ENCODE measurements around the gene TACC3. TPM values are rescaled to one million over a fixed set of nuclear protein-coding genes. Genes with fewer than 3 reads are reported as not detected.
A peak's percentile ranks its signal among the peaks of the same experiment; 100 is the strongest.

The TACC3 gene
- total and polyA plus RNA-seq, 12 donors, result 5.5 to 26.5 (median 11.4) TPM

DNA sequence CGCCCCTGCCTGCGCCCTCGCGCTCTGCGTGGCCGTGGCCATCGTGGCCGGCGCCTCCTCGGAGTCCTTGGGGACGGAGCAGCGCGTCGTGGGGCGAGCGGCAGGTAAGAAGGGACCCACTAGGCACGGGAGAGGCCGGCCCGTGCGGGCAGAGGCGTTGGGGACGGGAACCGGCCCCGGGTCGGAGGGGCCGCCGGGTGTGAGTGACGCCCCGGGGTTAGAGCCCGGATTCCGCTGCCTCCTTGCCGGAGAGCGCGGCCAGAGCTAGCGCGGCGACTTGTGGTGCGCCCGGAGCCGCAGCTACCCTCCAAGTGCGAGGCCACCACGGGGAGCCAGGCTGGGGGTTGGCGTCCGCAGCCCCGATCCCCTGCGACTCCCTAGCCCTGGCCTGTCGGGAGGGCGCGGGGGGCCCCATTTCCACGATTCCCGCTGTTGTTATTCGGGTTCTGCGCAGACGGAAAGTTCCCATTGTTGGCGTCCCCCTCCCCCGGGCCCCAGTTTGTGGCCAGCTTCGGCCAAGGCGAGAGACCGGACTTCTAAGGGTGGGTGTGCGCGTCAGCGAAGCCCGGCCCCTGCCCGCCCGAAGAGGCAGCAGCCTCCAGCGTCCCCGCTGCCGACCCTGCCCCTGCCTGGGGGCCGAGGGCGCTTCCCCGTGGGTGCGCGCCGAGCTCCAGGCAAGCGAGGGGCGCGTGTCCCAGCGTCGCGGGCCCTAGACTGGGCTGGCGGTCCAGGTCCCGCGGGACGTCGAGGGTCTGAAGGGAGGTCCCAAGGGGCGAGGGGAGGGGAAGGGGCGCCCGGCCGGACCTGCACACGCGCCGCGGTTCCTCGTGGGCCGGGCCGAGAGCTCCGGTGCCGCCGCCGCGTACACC is 72.9 kb downstream of the TACC3 start:
- intact Hi-C loops (cut with DNase I), result no loop called here
- H3K4me1 ChIP-seq (replicated peaks in 1 of 2), result peaks cover 13 to 16% of the 10 kb centered on the region in 2 donors
- no peak for DNase-seq
- peaks cover 33% of the 10 kb centered on the region for H3K27me3 ChIP-seq
- H3K9me3 ChIP-seq (replicated peaks in 1 of 3), result no peaks in the 10 kb centered on the region
- TF ChIP-seq, protein P1, sequence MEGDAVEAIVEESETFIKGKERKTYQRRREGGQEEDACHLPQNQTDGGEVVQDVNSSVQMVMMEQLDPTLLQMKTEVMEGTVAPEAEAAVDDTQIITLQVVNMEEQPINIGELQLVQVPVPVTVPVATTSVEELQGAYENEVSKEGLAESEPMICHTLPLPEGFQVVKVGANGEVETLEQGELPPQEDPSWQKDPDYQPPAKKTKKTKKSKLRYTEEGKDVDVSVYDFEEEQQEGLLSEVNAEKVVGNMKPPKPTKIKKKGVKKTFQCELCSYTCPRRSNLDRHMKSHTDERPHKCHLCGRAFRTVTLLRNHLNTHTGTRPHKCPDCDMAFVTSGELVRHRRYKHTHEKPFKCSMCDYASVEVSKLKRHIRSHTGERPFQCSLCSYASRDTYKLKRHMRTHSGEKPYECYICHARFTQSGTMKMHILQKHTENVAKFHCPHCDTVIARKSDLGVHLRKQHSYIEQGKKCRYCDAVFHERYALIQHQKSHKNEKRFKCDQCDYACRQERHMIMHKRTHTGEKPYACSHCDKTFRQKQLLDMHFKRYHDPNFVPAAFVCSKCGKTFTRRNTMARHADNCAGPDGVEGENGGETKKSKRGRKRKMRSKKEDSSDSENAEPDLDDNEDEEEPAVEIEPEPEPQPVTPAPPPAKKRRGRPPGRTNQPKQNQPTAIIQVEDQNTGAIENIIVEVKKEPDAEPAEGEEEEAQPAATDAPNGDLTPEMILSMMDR (IDR thresholded peaks at IDR 0.05), result no peak
- TF ChIP-seq POLR2A (IDR thresholded peaks at IDR 0.05), result no peak
- H3K4me3 ChIP-seq, result peak overlapping the region in 1 of 4 donors; percentile 65
- no peaks in the 10 kb centered on the region for H3K36me3 ChIP-seq (replicated peaks in 1 of 2)
- WGBS, 4 donors, result 2% methylated on average over 15 to 101 of the region's 101 CpGs
- H3K27ac ChIP-seq, result no peak overlapping the region

Small RNA genes lying within 50 kb of the gene (small RNA-seq; reads per million reads assigned to genes)
- 0 reads per million in 2 donors for gene RF00019

Other genes with a start within 250 kb of the TACC3 start
- gene FAM53A, start 37.2 kb upstream of the TACC3 start, total RNA-seq, result 1 to 10 TPM in 6 of 9 donors, under 1 TPM in 3; 0.56 to 6.2 (median 1.1) TPM
- 1 to 10 TPM in 2 of 3 donors, under 1 TPM in 1; 0.44 to 2.2 (median 2.2) TPM for gene FAM53A, start 37.2 kb upstream of the TACC3 start, polyA plus RNA-seq
- 10 to 100 TPM; 29.2 to 58.0 (median 41.0) TPM for gene SLBP, start 9.2 kb upstream of the TACC3 start, total RNA-seq
- gene SLBP, start 9.2 kb upstream of the TACC3 start, polyA plus RNA-seq, result 10 to 100 TPM; 19.0 to 81.0 (median 24.6) TPM
- gene TMEM129, start 198 bp upstream of the TACC3 start, total RNA-seq, result 100 to 1,000 TPM in 1 of 9 donors, 10 to 100 TPM in 8; 28.0 to 119 (median 57.6) TPM
- 10 to 100 TPM; 14.9 to 45.0 (median 43.5) TPM for gene TMEM129, start 198 bp upstream of the TACC3 start, polyA plus RNA-seq
- 1 to 10 TPM in 6 of 9 donors, under 1 TPM in 3; 0.22 to 4.4 (median 1.7) TPM for gene FGFR3, start 71.8 kb downstream of the TACC3 start, total RNA-seq
- 1 to 10 TPM in 2 of 3 donors, under 1 TPM in 1; 0.11 to 4.7 (median 2.1) TPM for gene FGFR3, start 71.8 kb downstream of the TACC3 start, polyA plus RNA-seq
- gene LETM1, start 134.6 kb downstream of the TACC3 start, total RNA-seq, result 100 to 1,000 TPM in 1 of 9 donors, 10 to 100 TPM in 8; 20.7 to 117 (median 39.9) TPM
- gene LETM1, start 134.6 kb downstream of the TACC3 start, polyA plus RNA-seq, result 10 to 100 TPM; 20.8 to 36.0 (median 21.3) TPM
- 100 to 1,000 TPM in 1 of 9 donors, 10 to 100 TPM in 8; 19.5 to 187 (median 27.8) TPM for gene NSD2, start 149.9 kb downstream of the TACC3 start, total RNA-seq
- gene NSD2, start 149.9 kb downstream of the TACC3 start, polyA plus RNA-seq, result 10 to 100 TPM; 11.1 to 21.1 (median 17.6) TPM

All from adrenal gland (tissue), 12 donors.